Neural cell (in vitro differentiated cells): ENCODE results near the gene MAML3. TPM values are rescaled to one million over a fixed set of nuclear protein-coding genes. Genes with fewer than 3 reads are reported as not detected.

Experiments used
- H2AFZ ChIP-seq: fragments of 200-600, 300-800 bp; sonication (generic), shearing (Covaris generic); 2 replicates; pipeline ENCODE4 v1.6.0; 2014; ENCODE audit warnings: low read depth, mild to moderate bottlenecking, antibody characterized with exemption, low read length, moderate library complexity
- H3F3A ChIP-seq: fragments of 200-600 bp; shearing (Covaris generic); 2 replicates; pipeline ENCODE4 v1.6.1; 2016; ENCODE audit warnings: mild to moderate bottlenecking, moderate library complexity, mixed read lengths, antibody characterized with exemption, low read length; ENCODE audit not compliant: insufficient read depth, poor library complexity, severe bottlenecking
- H3K27ac ChIP-seq: fragments of 200-600, 300-800 bp; sonication (generic), shearing (Covaris generic); 2 replicates; pipeline ENCODE4 v1.5.1; 2014; ENCODE audit warnings: mild to moderate bottlenecking, low read length, moderate library complexity
- H3K27me3 ChIP-seq: fragments of 300-800, 200-600 bp; sonication (generic), shearing (Covaris generic); 2 replicates; pipeline ENCODE4 v1.6.0; 2014; ENCODE audit warnings: mild to moderate bottlenecking, low read depth, low read length, moderate library complexity; ENCODE audit not compliant: insufficient read depth
- H3K36me3 ChIP-seq: fragments of 300-800, 200-600 bp; sonication (generic), shearing (Covaris generic); 2 replicates; pipeline ENCODE4 v1.5.1; 2014; ENCODE audit warnings: mild to moderate bottlenecking, antibody characterized with exemption, low read length, moderate library complexity; ENCODE audit not compliant: insufficient read depth
- H3K4me2 ChIP-seq: fragments of 300-800, 200-600 bp; sonication (generic), shearing (Covaris generic); 2 replicates; pipeline ENCODE4 v1.6.0; 2014; ENCODE audit warnings: mild to moderate bottlenecking, low read length
- H3K4me3 ChIP-seq: fragments of 300-800, 200-600 bp; sonication (generic), shearing (Covaris generic); 2 replicates; pipeline ENCODE4 v1.5.1; 2014; ENCODE audit warnings: mild to moderate bottlenecking, low read length, moderate library complexity
- H3K79me2 ChIP-seq: fragments of 200-600 bp; shearing (Covaris generic); replicated peaks from 2 replicates; pipeline ENCODE4 v1.6.0; 2014; ENCODE audit warnings: mild to moderate bottlenecking, low read length, moderate library complexity; ENCODE audit not compliant: insufficient read depth
- H3K9ac ChIP-seq: fragments of 300-800, 200-600 bp; sonication (generic), shearing (Covaris generic); 2 replicates; pipeline ENCODE4 v1.6.1; 2016; ENCODE audit warnings: mild to moderate bottlenecking, low read length, mixed read lengths
- H3K9me2 ChIP-seq: fragments of 200-600 bp; shearing (Covaris generic); 2 replicates; pipeline ENCODE4 v1.6.1; 2016; ENCODE audit warnings: mild to moderate bottlenecking, low read length, mixed read lengths; ENCODE audit not compliant: insufficient read depth
- H3K9me3 ChIP-seq: fragments of 200-600, 300-800 bp; sonication (generic), shearing (Covaris generic); 2 replicates; pipeline ENCODE4 v1.6.1; 2016; ENCODE audit warnings: mild to moderate bottlenecking, mixed run types, low read length, moderate library complexity, mixed read lengths
- H4K20me1 ChIP-seq: fragments of 200-600 bp; shearing (Covaris generic); 2 replicates; pipeline ENCODE4 v1.6.1; 2016; ENCODE audit warnings: mild to moderate bottlenecking, mixed run types; ENCODE audit not compliant: insufficient read depth
- CTCF ChIP-seq: fragments of 450-650 bp; IDR thresholded peaks from 2 replicates; pipeline ENCODE4 v1.5.1; 2014; ENCODE audit warnings: antibody characterized with exemption, mild to moderate bottlenecking, moderate library complexity; ENCODE audit not compliant: poor library complexity, severe bottlenecking
- EP300 ChIP-seq: fragments of 450-650 bp; conservative IDR thresholded peaks from 2 replicates; pipeline ENCODE4 v1.6.1; 2014; ENCODE audit warnings: antibody characterized with exemption, mild to moderate bottlenecking, moderate library complexity; ENCODE audit not compliant: poor library complexity, severe bottlenecking
- EZH2 ChIP-seq: fragments of 200-600, 300-800 bp; shearing (Covaris generic), sonication (generic); IDR thresholded peaks from 2 replicates; pipeline ENCODE4 v1.6.1; 2014; ENCODE audit warnings: antibody characterized with exemption, low read length, borderline replicate concordance, mild to moderate bottlenecking; ENCODE audit not compliant: insufficient read depth, poor library complexity, severe bottlenecking
- MXI1 ChIP-seq: fragments of 450-650 bp; conservative IDR thresholded peaks from 2 replicates; pipeline ENCODE4 v1.6.1; 2014; ENCODE audit warnings: antibody characterized with exemption, mild to moderate bottlenecking; ENCODE audit not compliant: poor library complexity, severe bottlenecking
- POLR2AphosphoS5 ChIP-seq: IDR thresholded peaks from 2 replicates; pipeline ENCODE4 v1.6.1; 2012
- RAD21 ChIP-seq: fragments of 450-650 bp; conservative IDR thresholded peaks from 2 replicates; pipeline ENCODE4 v1.6.1; 2014; ENCODE audit warnings: antibody characterized with exemption, mild to moderate bottlenecking, moderate library complexity
- REST ChIP-seq: IDR thresholded peaks from 2 replicates; pipeline ENCODE4 v1.6.1; 2012; ENCODE audit warnings: borderline replicate concordance
- SMC3 ChIP-seq: fragments of 450-650 bp; conservative IDR thresholded peaks from 2 replicates; pipeline ENCODE4 v1.6.1; 2014; ENCODE audit warnings: antibody characterized with exemption, mild to moderate bottlenecking, moderate library complexity; ENCODE audit not compliant: poor library complexity
- TAF1 ChIP-seq: IDR thresholded peaks from 2 replicates; pipeline ENCODE4 v1.6.1; 2012; ENCODE audit warnings: low read depth
- polyA plus RNA-seq: library from polyadenylated mRNA; depleted of rRNA; stranded (reverse); fragments of >200 nt; gene quantifications from 2 replicates; pipeline ENCODE4 v1.2.3, GENCODE V29; 2014

MAML3 gene
- polyA plus RNA-seq, 1 donor from 2014 or later = 10.2 TPM

GRCh38 chr4:139904406-139904805, 249.6 kb downstream of the MAML3 start:
- H3K4me3 ChIP-seq = no peak overlapping the region
- H2AFZ ChIP-seq = no peak overlapping the region
- peaks cover 3% of the 10 kb centered on the region for H3K36me3 ChIP-seq
- no peak overlapping the region for H3K27ac ChIP-seq
- H3F3A ChIP-seq = no peaks in the 10 kb centered on the region
- no peak overlapping the region for H3K9ac ChIP-seq
- TF ChIP-seq MXI1 (no peak), TAF1 (no peak), POLR2AphosphoS5 (no peak), SMC3 (no peak), RAD21 (no peak), REST (no peak), EZH2 (no peak), CTCF (no peak), EP300 (no peak)
- H3K4me2 ChIP-seq = no peak overlapping the region
- no peaks in the 10 kb centered on the region for H3K9me3 ChIP-seq
- no peaks in the 10 kb centered on the region for H3K27me3 ChIP-seq
- no peaks in the 10 kb centered on the region for H3K9me2 ChIP-seq
- no peaks in the 10 kb centered on the region for H3K79me2 ChIP-seq
- no peaks in the 10 kb centered on the region for H4K20me1 ChIP-seq

- Histone ChIP-seq H4K20me1 (no peaks in the 10 kb centered on the region), H2AFZ (no peak overlapping the region), H3K4me2 (no peak overlapping the region), H3K4me3 (no peak overlapping the region), H3K27me3 (no peaks in the 10 kb centered on the region), H3K36me3 (peaks cover 3% of the 10 kb centered on the region), H3K79me2 (no peaks in the 10 kb centered on the region), H3K9ac (no peak overlapping the region), H3K9me2 (no peaks in the 10 kb centered on the region), H3F3A (no peaks in the 10 kb centered on the region), H3K9me3 (no peaks in the 10 kb centered on the region), H3K27ac (no peak overlapping the region)
- TF ChIP-seq POLR2AphosphoS5 = no peak
- no peak for TF ChIP-seq SMC3
- no peak for TF ChIP-seq REST
- TF ChIP-seq EZH2 = no peak
- no peak for TF ChIP-seq EP300
Measured at GRCh38 chr4:139903845-139904244, 250.1 kb downstream of the MAML3 start.
